K562 (cell line): ENCODE results near the gene CSF1. TPM values are rescaled to one million over a fixed set of nuclear protein-coding genes. Genes with fewer than 3 reads are reported as not detected.
A peak's percentile ranks its signal among the peaks of the same experiment; 100 is the strongest.

ENCODE experiments used
- ATAC-seq: fragments of 200-7000 bp; cut with Tn5 transposase; 3 replicates; pipeline ENCODE4 v1.9.1; 2020; ENCODE audit warnings: moderate library complexity
- BruUV-seq: library from RNA; stranded (reverse); fragments of 400-500 nt; replicated peaks from 2 replicates; lab custom pipeline; 2021; lab: Mats Ljungman, UMichigan
- CTCF ChIA-PET: fragments of 300-600 bp; formaldehyde crosslinking; extraction: SDS; loops from one replicate; lab custom pipeline; 2021; ENCODE audit warnings: low intra/inter-chr PET ratio; lab: Yijun Ruan, JAX
- POLR2A ChIA-PET: fragments of 300-600, 350-650 bp; sonication (Branson Sonifier 250); formaldehyde crosslinking; extraction: SDS; loops from one replicate; lab custom pipeline; 2021; ENCODE audit warnings: antibody characterized with exemption, inconsistent platforms; lab: Yijun Ruan, JAX
- DNase-seq, 4 experiments: peaks; one replicate each; pipeline versions ENCODE4 v3.0.0 to v3.0.0-alpha.2; 2011 to 2018; ENCODE audit warnings: low spot score in 3 of 4, mixed read lengths in 3 of 4; ENCODE audit errors: extremely low read depth in 1 of 4
- FAIRE-seq: peaks from 2 replicates; lab custom pipeline; 2011; peaks lifted over from hg19 to GRCh38; lab: Jason Lieb, UNC
- H2AFZ ChIP-seq: 2 replicates; pipeline ENCODE4 v1.6.0; 2011; ENCODE audit warnings: low read depth, low read length, control low read depth, inconsistent platforms
- H3K27ac ChIP-seq: fragments of 200-600 bp; 3 replicates; pipeline ENCODE4 v1.8.0; 2011; ENCODE audit warnings: low read depth, mild to moderate bottlenecking, control low read depth, inconsistent platforms, low read length, moderate library complexity, mixed read lengths; ENCODE audit errors: extremely low read depth
- H3K27me3 ChIP-seq, 2 experiments: fragments of 300-600 bp in 1 of 2; 2 replicates in 1 of 2; 3 replicates in 1 of 2; pipeline versions ENCODE4 v1.6.0 to v1.8.0; 2011; ENCODE audit warnings: inconsistent platforms in 2 of 2, low read length in 2 of 2, mild to moderate bottlenecking in 1 of 2, mixed read lengths in 1 of 2, moderate library complexity in 1 of 2; ENCODE audit not compliant: control insufficient read depth in 2 of 2, insufficient read depth in 2 of 2
- H3K36me3 ChIP-seq: fragments of 300-600 bp; 3 replicates; pipeline ENCODE4 v1.8.0; 2011; ENCODE audit warnings: mild to moderate bottlenecking, low read length, inconsistent platforms; ENCODE audit not compliant: control insufficient read depth, insufficient read depth
- H3K4me1 ChIP-seq, 2 experiments: fragments of 200-600 bp in 1 of 2; replicated peaks in 1 of 2; 2 replicates in 1 of 2; 3 replicates in 1 of 2; pipeline versions ENCODE4 v1.5.1 to v1.8.0; 2011; ENCODE audit warnings: inconsistent platforms in 2 of 2, low read length in 2 of 2, mild to moderate bottlenecking in 1 of 2, mixed read lengths in 1 of 2, moderate library complexity in 1 of 2; ENCODE audit not compliant: control insufficient read depth in 2 of 2, insufficient read depth in 2 of 2
- H3K4me2 ChIP-seq: 2 replicates; pipeline ENCODE4 v1.6.1; 2011; ENCODE audit warnings: low read length, control low read depth, inconsistent platforms, mixed read lengths; ENCODE audit not compliant: insufficient read depth
- H3K4me3 ChIP-seq: fragments of 200-600 bp; sonication (generic), shearing (Covaris generic); 2 replicates; pipeline ENCODE4 v1.5.1; 2016; ENCODE audit warnings: control low read depth, inconsistent platforms
- H3K79me2 ChIP-seq: fragments of 200-600 bp; 3 replicates; pipeline ENCODE4 v1.8.0; 2011; ENCODE audit warnings: low read length, inconsistent platforms; ENCODE audit not compliant: control insufficient read depth, insufficient read depth
- H3K9ac ChIP-seq, 2 experiments: 2 replicates each; pipeline versions ENCODE4 v1.6.0 to v1.6.1; 2011; ENCODE audit warnings: low read depth in 2 of 2, low read length in 2 of 2, control low read depth in 1 of 2, inconsistent platforms in 1 of 2, mild to moderate bottlenecking in 1 of 2, mixed read lengths in 1 of 2; ENCODE audit not compliant: insufficient read depth in 1 of 2
- H3K9me1 ChIP-seq: one replicate; pipeline ENCODE4 v1.6.0; 2011; ENCODE audit warnings: inconsistent platforms, mild to moderate bottlenecking, low read length, moderate library complexity; ENCODE audit not compliant: control insufficient read depth, insufficient read depth
- H3K9me3 ChIP-seq: replicated peaks from 2 replicates; pipeline ENCODE4 v1.5.1; 2011; ENCODE audit warnings: low read depth, low read length, inconsistent platforms; ENCODE audit not compliant: control insufficient read depth, insufficient read depth
- H4K20me1 ChIP-seq: replicated peaks from 2 replicates; pipeline ENCODE4 v1.6.1; 2011; ENCODE audit warnings: low read length, inconsistent platforms, mixed read lengths; ENCODE audit not compliant: control insufficient read depth, insufficient read depth
- BCOR ChIP-seq: fragments of 450-650 bp; IDR thresholded peaks from 2 replicates; pipeline ENCODE4 v1.6.1; 2016
- CTCF ChIP-seq, 3 experiments: IDR thresholded peaks in 2 of 3; conservative IDR thresholded peaks in 1 of 3; 2 replicates each; pipeline ENCODE4 v1.5.1; 2011 to 2012; ENCODE audit warnings: low read length in 3 of 3, mild to moderate bottlenecking in 3 of 3, control low read depth in 2 of 3, improper control_type of control experiment in 1 of 3, inconsistent platforms in 1 of 3, low read depth in 1 of 3, mixed read lengths in 1 of 3, moderate library complexity in 1 of 3; ENCODE audit not compliant: insufficient read depth in 2 of 3
- DPF2 ChIP-seq: fragments of 450-650 bp; IDR thresholded peaks from 2 replicates; pipeline ENCODE4 v1.6.1; 2016
- ESRRA ChIP-seq: fragments of 450-650 bp; IDR thresholded peaks from 2 replicates; pipeline ENCODE4 v1.6.1; 2014; ENCODE audit warnings: low read depth, mild to moderate bottlenecking, moderate library complexity, borderline replicate concordance
- HSF4 ChIP-seq: fragments of 250-450 bp; sonication (Bioruptor Pico); IDR thresholded peaks from 2 replicates; pipeline ENCODE4 v2.1.2; 2022; ENCODE audit warnings: mild to moderate bottlenecking, moderate library complexity, borderline replicate concordance
- KDM1A ChIP-seq, 2 experiments: fragments of 450-650 bp; IDR thresholded peaks; 2 replicates each; pipeline ENCODE4 v1.6.1; 2016; ENCODE audit warnings: mild to moderate bottlenecking in 2 of 2
- MCM5 ChIP-seq: fragments of 450-650 bp; IDR thresholded peaks from 2 replicates; pipeline ENCODE4 v1.6.1; 2016; ENCODE audit warnings: low read depth
- NCOA1 ChIP-seq: fragments of 450-650 bp; IDR thresholded peaks from 2 replicates; pipeline ENCODE4 v1.6.1; 2016; ENCODE audit warnings: low read depth
- NCOR1 ChIP-seq: fragments of 450-650 bp; IDR thresholded peaks from 2 replicates; pipeline ENCODE4 v1.6.1; 2016; ENCODE audit warnings: mild to moderate bottlenecking, moderate library complexity
- PTTG1 ChIP-seq: fragments of 450-650 bp; IDR thresholded peaks from 2 replicates; pipeline ENCODE4 v1.6.1; 2016; ENCODE audit warnings: low read depth, mild to moderate bottlenecking, missing genetic modification characterization, missing compliant biosample characterization
- RBM25 ChIP-seq: fragments of 200-400 bp; formaldehyde crosslinking; IDR thresholded peaks from 2 replicates; pipeline ENCODE4 v1.6.1; 2018; ENCODE audit warnings: low read length, low read depth, moderate library complexity; ENCODE audit not compliant: severe bottlenecking
- SRF ChIP-seq, 2 experiments: fragments of 250-450, 450-650 bp in 1 of 2; sonication (Bioruptor Pico) in 1 of 2; sonication (generic) in 1 of 2; formaldehyde crosslinking; IDR thresholded peaks; 2 replicates each; pipeline versions ENCODE4 v1.5.0 to v1.5.1; 2020 to 2022; ENCODE audit warnings: mild to moderate bottlenecking in 1 of 2, missing genetic modification reagents in 1 of 2
- STAT5A ChIP-seq: IDR thresholded peaks from 2 replicates; pipeline ENCODE4 v1.6.1; 2012; ENCODE audit warnings: low read length, inconsistent platforms, borderline replicate concordance
- TAL1 ChIP-seq: fragments of 450-650 bp; IDR thresholded peaks from 2 replicates; pipeline ENCODE4 v1.6.1; 2016; ENCODE audit warnings: mild to moderate bottlenecking
- XRCC5 ChIP-seq: fragments of 200-400 bp; formaldehyde crosslinking; IDR thresholded peaks from 2 replicates; pipeline ENCODE4 v1.6.1; 2017; ENCODE audit warnings: low read depth, mild to moderate bottlenecking, low read length
- ZFP36 ChIP-seq: fragments of 150-350 bp; IDR thresholded peaks from 2 replicates; pipeline ENCODE4 v1.6.1; 2018; ENCODE audit warnings: low read length, low read depth; ENCODE audit not compliant: partially characterized antibody
- ZNF408 ChIP-seq: fragments of 250-450 bp; sonication (Bioruptor Pico); IDR thresholded peaks from 2 replicates; pipeline ENCODE4 v1.4.0; 2020; ENCODE audit warnings: low read depth, mild to moderate bottlenecking, moderate library complexity
- WGBS: fragments of 100-300 bp; shearing (Covaris generic); methylation state at CpG from one replicate; pipeline ENCODE4 v1.1.6; 2016; ENCODE audit warnings: low coverage, mixed read lengths; ENCODE audit not compliant: insufficient coverage; ENCODE audit errors: missing lambda C conversion rate; 5-methylcytosine and 5-hydroxymethylcytosine counted together
- in situ Hi-C: fragments of 300-500 bp; cut with MboI; formaldehyde crosslinking; loops from 4 replicates; pipeline ENCODE4 v1.15.0; 2018; ENCODE audit warnings: inconsistent platforms, mixed read lengths
- intact Hi-C: fragments of 100-400 bp; cut with micrococcal nuclease; formaldehyde crosslinking; loops from 2 replicates; pipeline ENCODE4 v1.14.2; 2022
- polyA plus RNA-seq, 8 experiments: library from polyadenylated mRNA; depleted of rRNA in 4 of 8; stranded (reverse) in 5 of 8; unstranded in 3 of 8; fragments of >200 nt; fragmentation: Nextera tagmentation in 2 of 8; fragmentation: Illumina TruSeq in 1 of 8; extraction: Ambion mirVana in 2 of 8; extraction: Trizol in 1 of 8; gene quantifications; 2 replicates each; pipeline versions ENCODE4 v1.2.1 to v1.2.3, GENCODE V29; 2011 to 2014; ENCODE audit warnings: inconsistent platforms in 1 of 8, missing spikeins in 1 of 8
- total RNA-seq, 7 experiments: library from RNA; depleted of rRNA in 6 of 7; stranded (reverse); fragments of >200 nt in 6 of 7; fragmentation: Illumina TruSeq in 2 of 7; extraction: Trizol in 2 of 7; gene quantifications; 2 replicates each; pipeline versions ENCODE4 v1.2.1 to v1.2.3, GENCODE V29; 2011 to 2021; ENCODE audit warnings: low replicate concordance in 1 of 7

Gene CSF1
- total and polyA plus RNA-seq, 9 of the 15 experiments (the other 6 are each of a cell fraction or from before 2014, with no cell fraction given): 0.18 to 11.8 (median 2.8) TPM

DNA sequence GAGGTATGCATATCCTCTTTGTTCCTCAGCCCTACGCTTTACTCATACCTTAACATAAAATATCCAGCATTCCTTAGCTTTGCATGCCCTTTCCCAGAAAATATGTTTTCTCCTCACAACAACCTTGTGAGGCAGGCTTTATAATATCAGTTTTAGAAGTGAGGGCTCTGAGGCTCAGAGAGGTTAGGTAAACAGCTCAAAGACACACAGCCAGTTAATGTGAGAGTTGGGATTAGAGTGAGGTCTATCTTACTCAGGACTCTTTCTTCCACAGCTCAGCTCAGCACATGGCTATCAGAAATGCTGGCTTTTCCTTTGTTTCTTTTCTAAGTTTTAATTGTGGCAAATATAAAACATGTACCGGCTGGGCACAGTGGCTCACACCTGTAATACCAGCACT, 27.9 kb downstream of the CSF1 start:
- in situ Hi-C loops (no loop called here), intact Hi-C loops (no loop called here)
- H3K27me3 ChIP-seq: no peaks in the 10 kb centered on the region
- peaks cover 8% of the 10 kb centered on the region; the same call in 1 of the 2 replicates for H3K9me3 ChIP-seq
- no peaks in the 10 kb centered on the region for H4K20me1 ChIP-seq
- 83% methylated on average over 2 of the region's 2 CpGs for WGBS
- H3K9ac ChIP-seq: no peak overlapping the region
- CTCF ChIA-PET: interaction anchor here (0.6 kb wide), 1 partner anchor 15 kb away, joined by 3 read pairs; no protein-coding TSS in a partner anchor
- no peak overlapping the region for H3K4me2 ChIP-seq
- H3K79me2 ChIP-seq: no peaks in the 10 kb centered on the region
- no TSS peak for BruUV-seq
- H2AFZ ChIP-seq: no peak overlapping the region
- no peak for ATAC-seq
- H3K27ac ChIP-seq: no peak overlapping the region
- peak; percentile 90 for TF ChIP-seq BCOR
- TF ChIP-seq ZFP36: peak; percentile 62
- TF ChIP-seq RBM25: peak; percentile 91
- no peak for TF ChIP-seq ZNF408
- TF ChIP-seq PTTG1: no peak
- TF ChIP-seq NCOA1: no peak
- peak; percentile 19 to 56; a peak in 2 of 4 replicates for TF ChIP-seq KDM1A (IDR thresholded peaks at IDR 0.05)
- H3K36me3 ChIP-seq: no peaks in the 10 kb centered on the region
- DNase-seq: no peak
- H3K4me3 ChIP-seq: no peak overlapping the region
- no peaks in the 10 kb centered on the region for H3K9me1 ChIP-seq
- H3K4me1 ChIP-seq: peaks cover 11% of the 10 kb centered on the region in 2 experiments
- FAIRE-seq: no peak
- POLR2A ChIA-PET: interaction anchor here (0.8 to 1.4 kb wide), 4 partner anchors 11 to 59 kb away, joined by 3 read pairs; no protein-coding TSS in a partner anchor

- intact Hi-C loops: no loop called here
- ATAC-seq (peak; percentile 68), DNase-seq (peak in 3 of 4 experiments; percentile 15 to 68 (median 57)), FAIRE-seq (peak; percentile 11)
- Histone ChIP-seq H3K27me3 (no peaks in the 10 kb centered on the region), H3K9me3 (peaks cover 11% of the 10 kb centered on the region), H3K4me3 (no peak overlapping the region), H3K4me2 (peak overlapping the region; percentile 34; the same call in 1 of the 2 replicates), H3K4me1 (peaks cover 11% of the 10 kb centered on the region in 2 experiments), H3K9me1 (no peaks in the 10 kb centered on the region), H4K20me1 (no peaks in the 10 kb centered on the region), H3K27ac (peak overlapping the region; percentile 57), H3K79me2 (no peaks in the 10 kb centered on the region), H2AFZ (peak overlapping the region; percentile 81), H3K36me3 (no peaks in the 10 kb centered on the region), H3K9ac (peak overlapping the region in 1 of 2 experiments; percentile 33; a peak in 2 of 4 replicates)
- WGBS: 0% methylated on average over 2 of the region's 2 CpGs
- in situ Hi-C loops: no loop called here
- CTCF ChIA-PET: interaction anchor here (0.6 kb wide), 1 partner anchor 107 kb away, joined by 3 read pairs; no protein-coding TSS in a partner anchor
- no TSS peak for BruUV-seq
- POLR2A ChIA-PET: interaction anchor here (0.6 to 2.3 kb wide), 6 partner anchors 9 to 1022 kb away, joined by 3 to 8 read pairs (median 4); no protein-coding TSS in a partner anchor
- TF ChIP-seq CTCF (IDR thresholded peaks at IDR 0.05 in 2 of 3, conservative IDR thresholded peaks at IDR 0.05 in 1 of 3; ENCODE audit: insufficient read depth in 2 of 3, low read depth in 1 of 3, low read length in 3 of 3) (no peak), SRF (CRISPR knock-in tag; IDR thresholded peaks at IDR 0.05) (0 out of 4 replicates have a peak, but pooled peaks of 1 of the 2 experiments have one; percentile 26), DPF2 (peak; percentile 37; the same call in 1 of the 2 replicates), STAT5A (peak; percentile 39; the same call in 1 of the 2 replicates), NCOR1 (peak; percentile 5; the same call in 1 of the 2 replicates), XRCC5 (no peak), MCM5 (no peak), HSF4 (CRISPR knock-in tag) (no peak), ESRRA (peak; percentile 46; the same call in 1 of the 2 replicates), TAL1 (peak; percentile 27; the same call in 1 of the 2 replicates)
These were observed 31.8 kb downstream of the CSF1 start for GRCh38 chr1:109942434-109942833.
